Epithelial cell of proximal tubule (primary cell): ENCODE measurements around the gene SPTLC1. TPM values are rescaled to one million over a fixed set of nuclear protein-coding genes. Genes with fewer than 3 reads are reported as not detected.

Experiments
- DNase-seq: peaks from one replicate; pipeline ENCODE4 v3.0.0-alpha.2; 2011; ENCODE audit warnings: low read depth
- H3K4me3 ChIP-seq: 2 replicates; pipeline ENCODE4 v1.5.1; 2011; ENCODE audit warnings: low read depth, mild to moderate bottlenecking, low read length
- CTCF ChIP-seq: conservative IDR thresholded peaks from 2 replicates; pipeline ENCODE4 v1.5.1; 2012; ENCODE audit warnings: low read depth, mild to moderate bottlenecking, low read length
- total RNA-seq: library from RNA; depleted of rRNA; stranded (reverse); fragments of >200 nt; gene quantifications from 2 replicates; pipeline ENCODE4 v1.2.3, GENCODE V29; 2015

Gene SPTLC1
- total RNA-seq, 1 donor from 2014 or later = 84.4 TPM

- no peak overlapping the region for H3K4me3 ChIP-seq
- TF ChIP-seq CTCF = no peak
- no peak for DNase-seq
Measured at GRCh38 chr9:92061184-92061583, 54.0 kb downstream of the SPTLC1 start.

GRCh38 chr9:92059661-92060060 is 55.6 kb downstream of the SPTLC1 start:
- no peak for DNase-seq
- no peak for TF ChIP-seq CTCF
- no peak overlapping the region for H3K4me3 ChIP-seq

DNA sequence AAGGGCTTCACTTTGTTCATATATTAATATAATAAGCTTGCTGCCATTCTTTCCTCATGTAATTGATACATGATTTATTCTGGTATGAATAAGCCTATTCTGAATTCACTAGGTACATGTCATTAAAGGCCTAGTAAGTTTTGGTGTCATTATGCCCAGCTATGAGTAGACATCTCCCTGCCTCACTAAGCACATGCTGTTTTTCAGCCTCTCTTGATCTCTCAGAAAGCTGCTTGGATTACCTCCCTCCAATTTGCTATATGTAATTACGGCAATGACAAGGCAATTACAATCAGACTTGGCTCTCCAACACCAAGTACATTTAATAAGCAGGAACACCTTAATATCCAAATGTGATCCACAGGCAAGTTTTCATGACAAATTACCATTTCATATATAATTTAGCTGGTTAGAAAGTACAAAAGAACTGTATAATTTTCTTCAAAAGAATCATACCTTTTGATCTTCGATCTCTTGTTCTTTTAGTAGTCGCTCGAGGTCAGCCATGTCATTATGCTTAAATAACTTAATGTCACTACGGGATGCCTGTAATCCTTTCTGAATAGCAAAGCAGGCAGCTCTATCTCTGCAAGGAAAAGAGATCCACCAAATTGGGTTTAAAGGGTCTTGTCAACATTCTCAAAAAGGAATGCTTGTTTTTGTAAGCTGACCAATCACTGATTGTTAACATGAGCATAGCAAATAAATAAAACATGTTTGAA is 56.3 kb downstream of the SPTLC1 start:
- no peak for DNase-seq
- TF ChIP-seq CTCF = no peak
- no peak overlapping the region for H3K4me3 ChIP-seq

- no peak overlapping the region for H3K4me3 ChIP-seq
- DNase-seq = no peak
- TF ChIP-seq CTCF = no peak
Measured at GRCh38 chr9:92058026-92058425, 57.2 kb downstream of the SPTLC1 start.

DNA sequence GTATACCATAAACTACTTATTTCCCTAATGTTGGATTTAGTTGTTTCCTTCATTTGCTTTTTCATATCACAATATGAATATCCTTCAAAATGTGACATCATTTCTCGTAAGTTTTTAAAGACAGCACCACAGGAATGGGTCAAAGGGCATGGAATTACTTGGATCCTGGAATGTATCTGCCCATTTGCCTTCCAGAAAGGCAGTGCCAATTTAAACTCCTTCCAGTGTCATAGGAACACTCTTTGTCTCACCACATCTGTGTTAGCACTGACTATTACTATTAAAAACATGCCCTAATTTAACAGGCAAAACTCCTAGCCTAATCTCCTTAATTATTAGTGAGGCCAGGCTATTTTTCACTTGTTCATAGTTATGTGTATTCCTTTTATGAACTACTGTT is 58.0 kb downstream of the SPTLC1 start:
- DNase-seq = no peak
- TF ChIP-seq CTCF = no peak
- H3K4me3 ChIP-seq = no peak overlapping the region

DNA sequence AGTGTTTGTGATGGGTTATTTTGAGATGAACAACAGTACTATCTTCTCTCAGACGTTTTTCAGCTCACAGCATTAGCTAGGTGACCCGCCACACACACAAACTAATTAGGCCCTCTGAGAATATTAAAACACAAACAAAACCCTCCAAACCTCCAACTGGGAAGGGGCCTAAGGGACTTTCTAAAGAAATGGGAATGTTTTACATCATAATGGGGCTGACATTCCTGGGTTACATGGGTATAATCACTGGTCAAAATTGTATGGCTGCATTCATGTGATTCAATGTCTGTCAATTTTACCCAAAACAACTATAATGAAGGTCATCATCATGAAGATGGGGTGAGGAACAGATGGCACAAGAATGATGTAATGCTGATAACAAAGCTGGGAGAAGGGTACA is 59.6 kb downstream of the SPTLC1 start:
- no peak for TF ChIP-seq CTCF
- H3K4me3 ChIP-seq = no peak overlapping the region
- no peak for DNase-seq
